CD4-positive, alpha-beta T cell treated with Interleukin-21 for 1 hour (primary cell): ENCODE results near the gene RFX3.

Experiments
- DNase-seq: peaks from one replicate; pipeline ENCODE4 v3.0.0-alpha.2; 2020

The RFX3 gene

DNA sequence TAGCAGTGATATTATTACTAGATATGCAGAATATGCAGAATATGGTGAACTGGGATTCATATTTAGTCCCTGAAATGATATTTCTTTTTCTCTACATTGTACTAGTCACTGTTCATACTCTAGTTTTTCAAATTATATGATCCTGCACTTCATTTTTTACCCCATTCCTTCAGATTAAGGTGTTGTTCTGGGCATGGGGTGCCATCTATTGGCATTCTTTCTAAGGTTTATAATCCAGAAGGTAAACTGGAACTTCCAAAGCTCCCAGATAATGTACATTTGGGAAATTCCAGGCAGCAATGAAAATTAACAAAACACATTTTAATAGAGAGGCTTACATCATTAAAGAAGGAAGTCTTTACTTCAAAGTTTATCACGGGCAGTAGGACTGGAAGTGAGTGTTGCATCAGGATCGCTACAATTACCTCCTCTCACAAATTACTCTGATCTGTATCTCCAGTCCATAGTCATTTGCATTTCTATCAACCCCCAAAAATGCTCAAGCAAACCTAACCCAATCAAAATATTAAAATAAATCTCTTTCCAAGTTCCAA lies 12.5 kb downstream of the RFX3 start:
- DNase-seq, result no peak

DNA sequence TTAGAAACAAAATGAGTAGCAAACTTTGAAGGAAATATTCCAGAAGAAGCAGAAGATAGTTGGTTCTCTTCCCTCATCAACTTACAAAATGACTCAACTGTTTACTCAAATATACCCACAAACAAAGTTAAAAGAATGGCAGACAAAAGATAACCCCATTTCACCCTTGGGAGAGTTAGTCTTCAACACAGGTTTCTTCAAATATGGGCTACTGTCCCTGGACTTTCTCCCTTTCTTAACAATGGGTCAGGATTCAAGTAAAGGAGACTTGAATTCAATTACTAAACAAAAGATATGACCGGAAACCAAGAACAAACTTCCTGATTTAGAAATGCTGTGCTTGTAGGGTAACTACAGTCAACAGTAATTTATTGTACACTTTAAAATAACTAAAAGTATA lies 14.2 kb downstream of the RFX3 start:
- DNase-seq, result no peak

DNA sequence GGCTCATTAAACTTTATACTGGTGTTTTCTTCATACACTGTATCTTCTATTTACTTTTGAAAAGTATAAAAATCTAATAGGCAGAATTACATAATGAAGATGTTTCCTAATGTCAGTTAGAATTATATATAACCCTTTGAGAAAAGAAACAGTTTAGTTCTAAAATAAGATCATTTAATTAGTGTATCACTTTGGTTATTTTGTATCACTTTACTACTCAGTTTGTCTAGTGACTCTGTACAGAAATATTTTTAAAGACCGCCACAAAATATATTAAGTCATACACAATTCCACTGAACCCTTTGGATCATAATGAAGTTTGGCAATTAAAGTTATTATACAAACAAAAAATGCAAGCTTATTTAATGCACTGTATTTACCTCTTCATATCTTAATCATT lies 15.0 kb downstream of the RFX3 start:
- no peak for DNase-seq

DNA sequence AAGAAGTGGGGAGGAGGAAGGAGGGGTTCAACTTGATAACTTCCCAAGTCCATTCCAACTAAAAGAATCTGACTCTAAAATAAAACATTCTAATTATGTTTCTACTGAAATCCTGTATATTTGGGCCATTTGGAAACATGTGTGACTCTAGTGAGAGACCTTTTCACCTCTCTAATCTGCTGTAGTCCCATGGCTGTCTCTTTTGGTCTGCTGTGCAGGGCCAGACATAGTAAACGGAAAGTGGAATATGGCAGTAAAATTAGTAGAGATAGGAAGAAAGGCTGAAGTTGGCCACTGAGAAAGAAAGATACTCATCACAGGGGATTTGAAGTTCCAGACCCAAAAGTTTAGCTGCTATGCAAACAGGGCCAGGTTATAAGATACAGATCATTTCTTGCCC lies 15.9 kb downstream of the RFX3 start:
- no peak for DNase-seq

DNA sequence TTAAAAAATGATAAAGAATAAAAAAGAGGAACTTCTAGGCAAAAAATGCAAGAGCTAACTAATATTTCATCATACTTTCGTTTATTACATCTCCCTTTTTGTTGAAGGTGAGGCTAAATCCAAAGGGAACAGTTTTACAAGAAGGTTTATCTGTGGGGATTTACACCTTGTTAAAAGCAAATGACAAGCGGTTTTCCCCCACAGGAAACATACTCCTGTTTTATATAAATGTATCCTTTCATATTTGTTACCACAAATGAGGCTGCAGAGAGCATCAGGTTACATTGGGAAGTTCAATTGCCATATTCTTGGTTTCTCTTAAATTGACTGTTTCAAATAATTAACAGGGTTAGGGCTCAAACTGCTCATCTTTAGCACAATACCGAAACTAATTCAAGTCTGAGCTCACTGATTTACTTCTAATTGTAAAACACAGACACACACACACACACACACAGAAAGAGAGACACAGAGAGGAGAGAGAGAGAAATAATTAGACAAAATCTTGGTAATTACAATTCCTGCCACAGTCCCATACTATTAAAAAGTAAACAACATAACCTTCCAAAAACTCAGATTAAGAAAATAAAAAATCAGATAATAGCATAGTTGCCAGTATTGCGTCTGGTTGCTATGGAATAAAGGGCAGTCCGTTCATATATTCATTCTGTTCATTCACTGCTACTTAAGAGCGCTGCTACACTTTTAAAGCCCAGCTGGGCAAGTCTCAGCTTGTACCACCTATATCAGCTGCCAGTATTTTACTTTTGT lies 17.1 kb downstream of the RFX3 start:
- no peak for DNase-seq

DNA sequence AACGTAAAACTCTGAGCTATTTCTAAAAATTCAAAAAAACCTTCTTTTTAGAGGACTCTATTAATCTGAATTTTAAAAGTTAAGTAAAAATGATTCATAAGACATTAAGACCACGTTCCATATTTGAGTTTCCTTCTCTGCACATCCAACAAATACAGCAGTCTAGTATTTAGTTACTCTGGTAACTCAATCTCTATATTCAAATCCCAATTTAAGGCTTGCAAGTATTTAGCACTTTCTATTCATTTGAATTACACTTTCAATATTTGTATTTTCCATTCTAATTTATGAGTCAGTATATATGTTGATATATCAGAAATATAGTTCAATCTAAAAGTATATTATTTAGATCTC lies 17.7 kb downstream of the RFX3 start:
- DNase-seq, result no peak

DNA sequence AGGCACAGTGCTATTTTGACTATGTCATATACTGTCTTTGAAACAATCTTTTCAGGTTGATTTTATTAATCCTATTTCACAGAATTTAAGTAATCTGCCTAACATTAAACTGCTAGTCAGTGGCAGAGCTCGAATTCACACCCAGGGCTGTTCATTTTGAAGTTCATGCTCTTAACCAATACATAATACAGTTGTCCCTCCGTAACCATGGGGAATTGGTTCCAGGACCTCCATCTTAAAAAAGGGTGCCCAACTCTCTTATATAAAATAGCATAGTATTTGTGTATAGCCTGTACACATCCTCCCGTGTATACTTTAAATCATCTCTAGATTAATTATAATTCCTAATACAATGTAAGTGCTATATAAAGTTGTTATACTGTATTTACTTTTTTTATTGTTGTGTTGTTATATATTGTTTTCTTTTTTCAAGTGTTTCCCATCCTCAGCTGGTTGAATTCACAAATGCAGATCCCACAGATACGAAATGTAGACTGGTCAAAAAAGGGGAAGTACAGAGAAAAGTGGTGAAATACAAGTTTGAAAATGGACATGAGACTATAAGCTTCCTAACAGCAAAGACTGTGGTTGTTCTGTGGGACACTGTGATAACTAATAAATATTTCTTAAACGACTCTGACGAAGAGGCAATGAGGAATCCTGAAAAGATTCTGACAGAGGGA lies 18.3 kb downstream of the RFX3 start:
- DNase-seq, result no peak

DNA sequence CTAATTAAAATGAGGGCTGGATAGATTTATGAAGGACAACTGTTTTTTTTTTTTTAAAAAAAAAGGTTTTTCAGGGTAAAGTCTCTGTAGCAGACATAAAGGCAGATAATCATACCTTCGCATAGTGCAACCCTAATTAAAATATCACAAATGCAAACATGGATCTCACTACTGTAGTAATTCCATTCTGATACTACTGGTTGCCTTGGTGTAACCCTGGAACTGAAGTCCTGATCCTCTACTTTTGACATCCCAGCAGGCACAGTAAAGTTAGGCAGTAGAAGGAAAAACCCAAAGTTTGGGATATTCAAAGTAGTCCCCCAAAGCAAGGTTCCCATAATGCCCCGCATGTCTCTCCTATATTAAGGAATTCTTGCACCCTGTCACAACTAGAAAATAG lies 19.6 kb downstream of the RFX3 start:
- no peak for DNase-seq

DNA sequence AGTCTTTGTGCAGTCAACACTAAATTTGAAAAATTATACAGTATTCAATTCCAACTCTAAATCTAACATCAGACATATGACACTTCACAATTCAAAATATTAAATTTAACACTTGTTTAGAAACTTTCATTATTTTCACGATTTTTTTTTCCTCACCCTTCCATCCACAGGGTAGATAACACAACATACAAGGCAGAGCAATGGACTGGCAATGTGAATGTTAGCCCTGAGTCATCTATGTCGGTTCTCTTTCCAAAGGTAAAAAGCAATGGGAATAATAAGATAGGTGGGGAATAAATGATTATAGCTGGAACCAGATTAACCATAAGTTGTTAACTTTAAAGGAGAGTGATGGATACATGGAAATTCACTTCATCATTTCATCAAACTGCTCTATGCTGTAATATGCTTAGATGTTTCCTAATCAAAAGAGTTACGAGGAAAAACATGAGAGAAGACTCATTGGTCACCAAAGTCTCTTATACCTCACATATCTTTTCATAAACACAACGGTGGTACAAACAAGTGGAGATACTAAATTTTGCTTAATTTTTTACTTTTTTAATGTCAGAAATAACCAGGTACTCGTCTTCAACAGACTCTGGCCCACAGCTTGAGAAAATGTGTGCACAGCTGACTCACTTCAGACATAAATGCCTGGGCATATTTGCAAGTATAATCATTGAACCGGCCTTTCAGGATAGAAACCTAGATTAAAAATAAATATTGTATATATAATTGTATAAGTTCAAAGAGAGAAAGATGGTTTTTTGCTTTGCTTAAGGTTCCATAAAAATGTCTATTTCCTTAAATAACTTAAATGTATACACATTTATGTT lies 23.0 kb downstream of the RFX3 start:
- no peak for DNase-seq

DNA sequence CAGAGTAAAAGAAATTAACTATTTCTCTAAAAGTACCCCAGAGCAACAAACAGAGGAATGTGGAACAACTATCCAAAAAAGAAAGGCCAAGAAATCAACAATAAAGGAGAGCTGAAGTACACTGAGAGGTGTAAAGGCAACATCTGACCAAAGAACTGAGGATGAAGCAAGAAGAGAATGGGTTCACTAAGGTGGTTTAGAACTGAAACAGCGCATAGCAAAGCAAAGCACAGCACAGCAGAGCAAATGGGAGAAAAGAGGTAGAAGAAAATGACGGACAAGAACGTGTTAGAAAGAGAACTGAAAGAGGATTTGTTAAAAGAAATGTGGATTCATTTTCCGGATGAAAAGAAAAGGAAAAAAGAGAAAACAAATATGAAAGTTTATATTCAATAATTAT lies 25.8 kb downstream of the RFX3 start:
- DNase-seq, result no peak

DNA sequence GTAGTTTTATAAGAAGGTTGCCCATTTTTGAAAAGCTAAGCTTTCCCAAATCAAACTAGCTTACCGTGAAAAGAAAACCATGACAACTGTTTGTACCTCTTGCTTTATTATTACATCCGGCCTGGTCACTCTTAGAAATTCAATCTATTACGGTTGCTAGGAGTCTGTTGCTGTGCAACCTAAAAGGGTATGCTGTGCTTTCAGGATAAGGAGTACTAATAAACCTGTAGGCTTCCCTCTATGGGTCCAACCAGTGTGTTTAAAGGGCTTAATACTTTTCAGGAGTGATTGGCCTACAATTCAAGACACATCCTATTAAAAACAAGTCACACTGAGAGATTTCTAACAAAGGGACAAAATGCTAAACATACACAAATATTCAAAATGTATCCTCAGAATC lies 27.1 kb downstream of the RFX3 start:
- no peak for DNase-seq

DNA sequence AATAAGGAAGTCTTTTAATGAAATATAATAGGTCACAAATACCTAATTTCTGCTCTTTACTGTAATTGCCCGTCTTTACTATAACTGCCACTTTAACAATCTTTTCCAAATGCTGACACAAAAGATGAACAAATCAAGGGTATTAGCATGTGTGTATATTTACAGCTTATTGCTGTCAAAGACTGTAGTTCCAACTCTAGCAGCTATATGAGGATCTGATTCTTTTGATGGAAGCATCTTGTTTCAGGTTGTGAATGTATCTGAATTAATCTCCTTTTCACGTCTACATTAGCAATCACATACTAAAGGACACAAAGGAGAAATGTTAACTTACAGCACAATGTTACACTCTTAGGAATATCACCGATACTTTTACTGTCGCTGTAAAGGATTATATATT lies 27.9 kb downstream of the RFX3 start:
- DNase-seq, result no peak

DNA sequence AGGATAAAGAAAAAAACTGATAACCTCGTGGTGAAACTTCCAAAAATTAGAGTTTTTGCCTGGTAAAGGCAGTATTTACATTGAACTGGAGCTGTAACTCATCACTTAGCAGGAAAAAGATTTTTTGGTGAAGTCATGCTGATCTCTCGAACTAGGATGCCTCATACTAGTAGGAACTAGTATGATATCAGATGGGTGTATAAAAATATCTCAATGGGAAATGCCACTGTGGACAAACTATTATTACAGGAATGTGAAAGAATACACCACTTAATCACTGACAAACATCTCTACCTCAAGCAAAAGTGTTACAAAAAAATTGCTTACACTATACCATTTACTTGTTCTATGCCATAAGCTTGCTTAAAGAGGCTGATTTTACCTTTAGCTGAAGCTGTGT lies 28.4 kb downstream of the RFX3 start:
- DNase-seq, result no peak

DNA sequence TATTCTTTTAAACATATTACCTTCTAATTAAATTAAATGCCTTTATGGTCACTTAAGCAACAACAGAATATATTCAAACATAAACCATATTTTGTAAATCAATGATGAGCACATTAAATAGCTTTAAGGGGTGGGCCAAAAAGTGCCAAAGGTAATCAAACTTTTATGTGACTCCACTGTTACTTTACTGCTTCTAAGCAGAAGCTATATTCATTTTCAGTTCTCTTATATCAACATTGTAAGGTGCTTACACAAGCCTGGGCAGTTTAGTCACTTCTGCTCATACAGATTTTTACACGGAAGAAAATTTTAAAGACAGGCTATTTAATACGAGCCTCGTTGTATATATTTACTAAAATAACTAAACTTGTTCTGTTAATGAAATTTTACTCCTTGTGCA lies 29.9 kb downstream of the RFX3 start:
- no peak for DNase-seq

DNA sequence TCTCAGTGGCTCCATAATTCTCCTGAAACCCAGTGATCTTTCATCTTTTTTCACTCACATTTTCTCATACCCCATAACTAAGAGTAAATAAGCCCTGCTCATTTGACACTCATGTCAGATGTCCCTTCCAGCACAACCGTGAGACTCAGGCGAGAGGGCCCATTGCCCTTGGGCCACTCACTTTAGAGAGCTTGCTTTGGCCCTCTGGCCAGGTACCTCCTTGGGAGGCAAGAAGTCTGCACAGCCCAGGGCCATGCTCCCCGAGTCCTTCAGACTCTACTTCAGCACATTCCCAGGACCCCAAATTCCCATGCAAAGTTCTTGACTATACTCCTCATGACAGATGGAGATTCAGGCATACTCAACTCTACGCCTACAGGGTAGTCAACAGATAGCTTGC lies 33.6 kb downstream of the RFX3 start:
- DNase-seq, result no peak

DNA sequence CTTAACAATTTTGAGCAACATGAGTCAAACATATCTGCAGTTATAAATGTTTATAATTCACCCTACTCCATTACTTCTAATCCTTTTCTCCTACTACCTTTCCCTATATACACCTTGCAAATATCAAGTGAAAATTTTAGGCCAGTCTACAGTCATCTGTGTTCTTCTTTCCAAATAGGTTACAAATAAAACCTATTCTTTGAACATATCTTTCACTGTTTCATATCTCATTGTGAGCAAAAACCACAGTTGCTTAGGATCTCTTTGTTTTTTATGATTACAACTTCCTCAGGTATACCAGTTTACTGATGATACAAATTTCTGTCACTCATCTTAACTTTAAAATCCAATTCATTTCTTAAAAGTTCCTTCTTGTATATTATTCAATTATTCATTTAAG lies 34.4 kb downstream of the RFX3 start:
- no peak for DNase-seq

DNA sequence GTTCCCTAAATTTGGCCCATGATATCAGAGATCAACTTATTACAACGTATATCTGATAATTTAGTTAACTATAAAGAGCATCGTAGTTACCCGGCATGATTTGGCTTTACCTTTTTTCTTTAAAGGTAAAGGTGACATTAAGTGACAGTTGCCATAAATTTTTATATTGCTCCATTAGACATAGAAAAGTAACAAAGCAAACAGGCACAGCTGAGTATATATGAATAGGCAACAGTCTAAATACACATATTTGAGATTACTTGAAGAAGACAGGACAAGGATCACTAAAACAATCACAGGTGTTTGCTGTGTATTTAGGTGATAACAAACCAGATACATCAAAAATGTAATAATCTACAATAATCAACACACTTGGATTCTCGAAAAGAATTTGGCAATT lies 34.8 kb downstream of the RFX3 start:
- DNase-seq, result no peak

DNA sequence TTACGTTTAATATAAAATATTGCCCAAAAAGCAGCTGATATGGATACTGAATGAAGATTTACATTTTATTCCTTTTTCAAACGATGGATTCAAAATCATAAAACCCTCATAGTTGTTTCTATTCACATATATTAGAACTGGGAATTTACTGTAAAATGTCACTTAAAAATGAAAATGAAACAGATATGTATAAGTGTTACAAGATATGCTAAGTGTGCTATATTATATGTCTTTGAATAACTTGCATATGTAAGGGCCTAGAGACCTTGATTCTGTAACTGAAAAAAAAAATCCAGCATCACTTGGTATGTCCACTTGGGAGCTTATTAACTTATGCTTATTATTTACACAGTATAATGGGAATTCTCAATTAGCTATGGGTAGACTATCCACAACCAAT lies 43.2 kb downstream of the RFX3 start:
- no peak for DNase-seq

DNA sequence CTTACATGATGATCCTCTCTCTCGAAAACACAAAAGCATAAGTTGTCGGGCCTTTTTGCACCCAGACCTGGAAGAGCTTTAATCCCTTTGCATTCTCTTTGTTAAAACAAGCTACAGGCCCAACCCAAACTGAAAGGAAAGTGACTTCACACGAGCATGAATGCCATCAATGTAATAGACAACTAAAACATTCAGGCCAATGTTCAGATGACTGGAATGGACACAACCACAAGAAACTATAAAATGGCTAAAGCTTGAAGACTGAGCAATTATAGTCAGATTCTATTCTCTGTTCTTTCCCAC lies 45.5 kb downstream of the RFX3 start:
- no peak for DNase-seq

DNA sequence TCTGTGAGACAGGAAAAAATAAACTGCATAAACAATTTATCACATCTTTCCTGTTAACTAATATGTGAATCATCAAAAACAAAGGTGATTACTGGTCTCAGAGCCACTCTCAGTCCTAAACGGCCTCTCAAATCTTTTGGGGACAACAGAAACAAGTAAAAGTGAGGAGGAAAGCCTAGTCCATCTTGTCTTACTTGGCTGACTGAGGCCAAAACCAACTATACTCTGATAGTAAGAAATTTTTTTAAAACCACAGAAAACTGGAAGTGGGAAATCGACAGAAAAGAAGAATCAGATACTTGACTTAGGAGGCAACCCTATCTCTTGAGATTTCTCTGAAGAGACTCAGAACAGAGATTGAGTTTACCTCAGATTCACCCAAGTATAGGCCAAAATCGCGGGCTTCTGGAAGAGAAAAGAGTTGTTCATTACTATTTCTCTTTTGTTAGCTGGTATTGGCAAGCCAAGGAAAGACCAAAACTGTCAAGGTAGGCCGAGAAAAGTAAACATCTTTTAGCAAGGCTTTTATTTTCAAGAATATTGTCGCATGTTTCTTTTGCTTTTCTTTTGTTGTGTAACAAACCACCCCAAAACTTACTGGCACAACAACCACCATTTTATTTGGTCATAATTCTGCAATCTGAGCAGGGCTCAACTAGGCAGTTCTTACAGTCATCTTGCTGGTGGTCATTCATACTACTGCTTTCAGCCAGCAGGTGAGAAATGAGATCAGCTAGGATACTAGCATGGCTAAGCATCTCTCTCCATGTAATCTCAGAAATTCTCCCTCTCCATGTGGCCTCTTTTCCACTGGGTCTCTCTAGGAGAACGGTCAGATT lies 46.1 kb downstream of the RFX3 start:
- DNase-seq, result no peak

DNA sequence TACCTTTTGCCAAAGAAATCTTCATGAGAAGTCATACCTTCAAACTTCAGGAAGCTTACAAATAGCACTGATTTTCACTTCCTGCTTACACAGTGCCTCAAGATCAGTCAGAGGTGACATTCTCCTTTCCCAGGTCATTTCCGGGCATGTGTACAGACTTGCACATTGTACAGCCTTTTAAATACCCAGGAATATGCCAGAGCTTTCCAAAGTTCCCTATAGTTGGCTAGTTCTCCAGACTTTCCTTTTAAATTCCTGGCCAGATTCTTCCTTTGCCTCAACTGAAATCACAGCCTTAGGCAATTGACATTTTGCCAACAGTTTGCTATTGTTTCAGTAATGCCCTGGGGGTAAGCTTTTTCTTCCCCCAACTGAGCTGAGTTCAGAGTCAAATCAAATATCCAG lies 47.2 kb downstream of the RFX3 start:
- DNase-seq, result peak; percentile 43

DNA sequence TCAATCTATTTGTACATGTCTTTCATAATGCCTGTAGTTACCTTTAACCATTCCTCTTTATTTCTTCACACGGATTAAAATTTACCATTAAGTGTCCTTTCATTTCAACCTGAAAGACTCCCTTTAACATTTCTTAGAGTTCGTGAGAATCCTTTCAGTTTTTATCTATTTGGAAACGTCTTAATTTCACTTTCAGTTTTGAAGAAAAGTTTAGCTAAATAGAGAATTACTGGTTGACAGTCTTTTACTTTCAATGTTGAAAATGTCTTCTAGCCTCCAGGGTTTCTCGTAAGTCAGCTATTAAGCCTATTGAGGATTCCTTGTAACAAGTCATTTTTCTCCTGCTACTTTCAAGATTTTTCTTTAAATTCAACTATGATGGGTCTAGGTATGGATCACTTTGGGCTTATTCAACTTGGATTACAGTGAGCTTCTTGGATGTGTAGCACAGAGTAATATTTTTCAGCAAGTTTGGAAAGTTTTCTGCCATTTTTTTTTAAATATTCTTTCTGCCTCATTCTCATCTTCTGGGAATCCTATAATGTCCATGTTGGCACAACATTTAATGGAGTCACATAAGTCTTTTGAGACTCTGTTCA lies 48.5 kb downstream of the RFX3 start:
- DNase-seq, result peak; percentile 48
